HL-60/S4 (cell line): Measurements from ENCODE around the gene PFKFB2.

Source experiments
- in situ Hi-C: fragments of 300-500 bp; cut with MboI; formaldehyde crosslinking; loops from 2 replicates; pipeline ENCODE4 v1.14.3; 2022; ENCODE audit warnings: low sequenced_read_pairs

The PFKFB2 gene

GRCh38 chr1:207052911-207053769 lies at the start of gene PFKFB2:
PFKFB2 (plus strand) TSS chr1:207053275; CDS start chr1:207054718, 1,443 bp downstream.
- in situ Hi-C loops: no loop called here

GRCh38 chr1:207004931-207005830 lies 47.9 kb upstream of the PFKFB2 start:
- in situ Hi-C loops: no loop called here

GRCh38 chr1:207006083-207006482 lies 47.0 kb upstream of the PFKFB2 start:
- in situ Hi-C loops: no loop called here

GRCh38 chr1:207006914-207007313 lies 46.2 kb upstream of the PFKFB2 start:
- in situ Hi-C loops: no loop called here

GRCh38 chr1:207007352-207008033 lies 45.6 kb upstream of the PFKFB2 start:
- in situ Hi-C loops: no loop called here

- in situ Hi-C loops: no loop called here
Measured at GRCh38 chr1:207009182-207009850, 43.8 kb upstream of the PFKFB2 start.

- in situ Hi-C loops: no loop called here
Measured at GRCh38 chr1:207009945-207010344, 43.1 kb upstream of the PFKFB2 start.

GRCh38 chr1:207010726-207011125 lies 42.3 kb upstream of the PFKFB2 start:
- in situ Hi-C loops: no loop called here

GRCh38 chr1:207013321-207014085 lies 39.6 kb upstream of the PFKFB2 start:
- in situ Hi-C loops: no loop called here

- in situ Hi-C loops: no loop called here
Measured at GRCh38 chr1:207014728-207015127, 38.3 kb upstream of the PFKFB2 start.

- in situ Hi-C loops: no loop called here
Measured at GRCh38 chr1:207015791-207016190, 37.3 kb upstream of the PFKFB2 start.

- in situ Hi-C loops: no loop called here
Measured at GRCh38 chr1:207017615-207018559, 35.2 kb upstream of the PFKFB2 start.

- in situ Hi-C loops: no loop called here
Measured at GRCh38 chr1:207018707-207019106, 34.4 kb upstream of the PFKFB2 start.

- in situ Hi-C loops: no loop called here
Measured at GRCh38 chr1:207019161-207019560, 33.9 kb upstream of the PFKFB2 start.

GRCh38 chr1:207019661-207020060 lies 33.4 kb upstream of the PFKFB2 start:
- in situ Hi-C loops: no loop called here

- in situ Hi-C loops: no loop called here
Measured at GRCh38 chr1:207020065-207020708, 32.9 kb upstream of the PFKFB2 start.

GRCh38 chr1:207020709-207021107 lies 32.4 kb upstream of the PFKFB2 start:
- in situ Hi-C loops: no loop called here

- in situ Hi-C loops: no loop called here
Measured at GRCh38 chr1:207021139-207021861, 31.8 kb upstream of the PFKFB2 start.
